HG03097 (cell line): ENCODE results near the gene SLC12A3.
"Not testable (repeated sequence)": the region's sequence is repeated elsewhere in the genome, so short reads cannot be mapped to it uniquely, and the experiment has no call there.

Source experiments
- ATAC-seq: cut with Tn5 transposase; IDR thresholded peaks from one replicate; pipeline ENCODE4 v1.9.1; 2021; ENCODE audit not compliant: unreplicated experiment, low FRiP score

The SLC12A3 gene

DNA sequence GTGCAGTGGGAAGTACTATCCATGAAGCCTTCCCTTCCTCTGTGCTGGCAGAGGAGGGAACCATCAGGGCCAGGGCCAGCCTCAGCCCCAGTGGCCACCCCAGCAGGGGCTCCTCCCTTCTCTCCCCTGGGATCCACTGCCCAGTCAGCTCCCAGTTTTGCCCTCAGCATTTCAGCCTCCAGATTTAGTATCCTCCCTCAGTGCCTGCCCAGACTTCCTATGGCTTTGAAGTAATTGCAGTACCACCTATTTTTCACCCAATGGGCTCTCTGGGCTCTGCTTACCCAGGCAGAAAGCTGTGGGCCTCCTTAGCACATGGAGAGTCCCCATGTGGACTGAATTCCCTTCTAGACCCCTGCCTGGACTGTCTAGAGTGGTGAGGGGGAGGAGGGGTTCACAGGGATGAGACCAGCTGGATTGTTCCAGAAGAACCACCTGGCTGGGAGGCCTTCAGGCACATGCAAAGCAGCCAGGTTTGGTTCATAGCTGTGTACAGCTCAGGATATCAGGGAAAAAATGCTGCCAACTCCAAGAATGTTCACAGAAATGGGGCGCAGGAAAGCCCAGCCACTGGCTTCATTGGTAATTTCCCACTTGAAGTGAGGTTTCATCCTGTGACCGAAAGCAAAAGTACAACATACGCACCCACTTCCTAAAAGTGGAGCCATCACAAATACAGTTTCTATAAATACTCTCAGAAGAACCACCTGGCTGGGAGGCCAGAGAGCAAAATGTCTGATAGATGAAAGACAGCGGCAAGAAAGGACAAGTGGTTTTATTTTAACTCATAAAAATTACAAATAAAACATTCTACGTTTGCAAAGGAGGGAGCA, 51.8 kb downstream of the SLC12A3 start:
- peak; percentile 67 for ATAC-seq

GRCh38 chr16:56918467-56919012, 53.5 kb downstream of the SLC12A3 start:
- ATAC-seq: no peak

- no peak for ATAC-seq
These were observed 54.2 kb downstream of the SLC12A3 start for GRCh38 chr16:56919099-56919800.

DNA sequence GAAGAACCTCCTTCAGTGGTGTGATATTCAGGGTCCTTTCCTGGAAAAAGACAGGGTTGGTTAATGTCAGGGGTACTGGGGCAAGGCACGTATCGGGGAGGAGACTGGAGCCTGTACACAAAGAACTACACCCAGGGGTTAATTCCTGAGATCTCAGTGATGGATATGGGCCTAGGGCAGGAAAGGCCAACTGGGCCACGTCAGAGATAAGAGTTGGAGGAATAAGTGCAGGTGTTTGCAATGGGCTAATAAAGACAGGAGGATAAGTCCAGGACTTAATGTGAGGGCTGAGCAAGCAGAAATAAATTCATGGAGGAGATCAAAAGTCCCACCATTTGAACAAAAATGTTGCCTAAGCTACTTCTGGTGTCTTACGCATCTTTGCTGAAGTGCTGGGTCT, 56.6 kb downstream of the SLC12A3 start:
- ATAC-seq: no peak

- ATAC-seq: no peak
These were observed 58.6 kb downstream of the SLC12A3 start for GRCh38 chr16:56923481-56924091.

GRCh38 chr16:56927471-56927870, 62.5 kb downstream of the SLC12A3 start:
- ATAC-seq: no peak

- ATAC-seq: no peak
These were observed 64.6 kb downstream of the SLC12A3 start for GRCh38 chr16:56929639-56930038.

GRCh38 chr16:56930486-56931270, 65.7 kb downstream of the SLC12A3 start:
- ATAC-seq: no peak

GRCh38 chr16:56931271-56931891, 66.4 kb downstream of the SLC12A3 start:
- ATAC-seq: peak; percentile 30

- ATAC-seq: peak; percentile 85
These were observed 67.1 kb downstream of the SLC12A3 start, which contains the start of gene HERPUD1 for GRCh38 chr16:56931892-56932720. Gene HERPUD1 (plus strand): TSS chr16:56932142. CDS start chr16:56932245, 103 bp downstream.

DNA sequence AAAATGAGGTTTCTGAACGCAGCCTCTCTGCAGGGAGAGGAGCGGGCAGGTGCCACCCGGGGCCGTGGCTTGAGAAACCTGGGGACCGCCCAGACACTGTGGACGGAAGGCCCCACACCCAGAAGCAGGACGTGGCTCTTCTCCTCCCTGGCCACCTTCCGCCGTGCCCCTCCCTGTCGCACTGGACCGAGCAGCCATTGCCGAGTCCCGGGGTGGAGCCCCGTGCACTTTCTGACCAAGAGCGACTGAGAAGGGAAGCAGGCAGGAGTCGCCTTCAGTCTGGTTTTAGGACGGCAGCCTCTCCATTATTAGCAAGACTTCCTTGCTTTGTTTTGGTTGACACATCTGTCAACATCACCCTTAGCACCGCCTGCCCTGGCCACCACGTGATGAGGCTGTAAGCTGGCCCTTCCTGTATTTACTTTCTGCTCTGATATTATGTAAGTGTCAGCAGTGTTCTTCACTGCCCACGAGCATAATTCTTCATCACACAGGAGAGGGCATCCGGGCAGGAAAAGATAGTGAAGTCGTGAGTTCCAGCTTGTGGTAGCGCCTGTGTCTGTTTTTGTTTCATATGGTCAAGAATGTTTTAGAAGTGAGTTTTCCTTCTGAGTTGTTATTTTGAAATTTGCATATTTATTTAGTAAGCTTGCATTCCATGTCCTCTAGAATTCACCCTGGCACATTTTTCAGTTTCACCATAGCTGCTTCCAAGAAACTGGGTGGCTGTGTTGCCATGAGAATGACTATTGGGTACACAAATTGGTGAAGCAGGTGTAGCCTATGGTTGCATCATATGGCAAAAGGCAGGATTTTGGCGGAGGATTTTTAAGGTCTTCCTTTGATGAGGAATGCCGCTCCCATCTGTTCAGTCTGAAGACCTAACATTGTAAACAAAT, 68.0 kb downstream of the SLC12A3 start:
- ATAC-seq: no peak

DNA sequence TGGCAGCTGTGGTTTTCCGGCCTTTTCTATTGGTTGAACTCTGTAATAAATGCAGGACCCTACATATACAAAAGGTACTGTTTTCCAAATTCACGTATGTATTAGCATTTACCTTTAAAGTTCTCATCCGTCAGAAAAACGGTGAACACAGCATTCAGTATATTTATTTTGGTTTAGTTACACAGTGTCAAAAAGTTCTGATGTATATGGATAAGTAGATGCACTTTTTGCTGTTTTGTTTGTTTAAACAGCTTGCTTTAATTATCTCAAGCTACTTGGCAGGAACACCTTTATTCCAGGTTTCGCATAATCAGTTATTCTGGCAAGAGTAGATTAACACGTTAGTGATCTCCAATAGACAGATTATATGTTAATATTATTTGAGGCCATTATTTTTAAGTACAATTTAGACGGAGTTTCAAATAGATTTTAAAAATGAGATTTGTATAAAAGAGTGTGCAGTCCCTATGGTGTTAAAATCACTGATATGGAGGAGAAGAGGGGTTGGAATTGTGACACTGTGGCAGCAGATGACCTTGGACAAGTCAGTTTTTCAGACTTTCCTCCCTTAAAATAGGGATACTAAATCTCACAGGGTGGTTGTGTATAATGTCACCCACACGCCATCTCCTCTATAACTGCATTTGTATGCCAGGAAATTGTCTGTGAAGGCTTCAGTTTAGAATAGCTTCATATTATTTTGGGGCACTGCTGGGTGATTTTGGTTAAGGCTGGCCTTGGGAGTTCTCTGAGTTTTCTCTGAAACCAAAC, 69.0 kb downstream of the SLC12A3 start:
- no peak for ATAC-seq

DNA sequence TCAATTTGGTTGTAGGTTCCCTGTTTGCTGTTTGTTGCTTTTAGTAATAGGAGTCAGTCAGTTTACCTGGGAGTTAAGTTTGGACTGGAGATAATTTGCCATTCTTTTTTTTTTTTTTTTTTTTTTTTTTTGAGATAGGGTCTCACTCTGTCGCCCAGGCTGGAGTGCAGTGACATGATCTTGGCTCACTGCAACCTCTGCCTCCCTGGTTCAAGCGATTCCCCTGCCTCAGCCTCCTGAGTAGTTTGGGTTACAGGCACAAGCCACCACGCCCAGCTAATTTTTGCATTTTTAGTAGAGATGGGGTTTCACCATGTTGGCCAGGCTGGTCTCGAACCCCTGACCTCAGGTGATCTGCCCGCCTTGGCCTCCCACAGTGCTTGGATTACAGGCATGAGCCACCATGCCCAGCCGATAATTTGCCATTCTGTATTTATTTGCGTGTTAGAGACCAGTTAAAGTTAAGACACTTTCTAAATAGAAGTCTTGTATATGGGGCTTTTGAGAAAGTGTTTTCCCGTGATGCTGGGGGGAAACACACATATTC, 69.7 kb downstream of the SLC12A3 start:
- not testable (repeated sequence) for ATAC-seq

DNA sequence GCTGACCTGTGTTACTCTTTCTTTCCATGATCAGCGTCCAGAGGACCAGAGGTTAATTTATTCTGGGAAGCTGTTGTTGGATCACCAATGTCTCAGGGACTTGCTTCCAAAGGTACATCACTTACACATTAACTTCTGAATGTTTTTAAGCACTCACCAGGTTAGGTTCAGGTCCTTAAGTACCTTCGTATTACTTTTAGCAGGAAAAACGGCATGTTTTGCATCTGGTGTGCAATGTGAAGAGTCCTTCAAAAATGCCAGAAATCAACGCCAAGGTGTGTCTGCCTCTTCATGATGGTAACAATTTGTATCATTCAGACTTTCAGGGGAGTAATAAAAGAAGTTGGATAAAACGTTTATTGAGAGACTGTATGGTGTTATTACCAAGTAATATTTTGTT, 70.2 kb downstream of the SLC12A3 start:
- ATAC-seq: no peak

DNA sequence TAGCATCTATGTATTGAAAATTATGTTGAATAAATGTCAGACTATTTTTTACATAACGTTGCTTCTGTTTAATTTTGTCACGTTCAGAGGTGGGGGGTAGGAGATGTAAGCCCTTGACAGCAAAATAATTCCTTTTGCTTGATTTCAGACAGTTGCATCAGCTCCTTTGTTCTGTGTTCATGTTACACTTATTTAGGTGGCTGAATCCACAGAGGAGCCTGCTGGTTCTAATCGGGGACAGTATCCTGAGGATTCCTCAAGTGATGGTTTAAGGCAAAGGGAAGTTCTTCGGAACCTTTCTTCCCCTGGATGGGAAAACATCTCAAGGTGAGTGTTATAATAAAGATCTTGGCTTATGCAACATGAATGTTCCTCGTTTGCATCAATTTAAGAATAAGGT, 71.5 kb downstream of the SLC12A3 start:
- no peak for ATAC-seq

DNA sequence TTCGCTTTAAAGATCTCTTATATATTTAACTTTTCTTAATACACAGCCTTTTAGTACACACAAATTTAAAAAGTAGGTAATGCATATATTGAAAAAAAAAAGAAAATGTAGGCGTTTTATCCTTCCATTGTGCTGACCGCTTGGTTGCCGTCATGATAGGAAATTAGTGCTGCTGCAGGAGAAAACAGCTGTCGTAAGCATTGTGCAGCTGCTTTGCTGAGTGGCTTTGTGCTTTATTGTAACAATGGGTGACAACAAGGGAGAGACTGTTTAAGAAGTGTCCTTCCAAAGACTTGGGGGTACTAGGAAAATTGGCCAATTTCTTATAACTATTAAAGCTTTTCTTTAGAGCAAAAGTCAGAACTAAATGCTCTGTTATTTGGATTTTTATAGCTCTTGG, 71.9 kb downstream of the SLC12A3 start:
- ATAC-seq: no peak
